ENCODE data around the gene LIMK2.
"Not testable (repeated sequence)": the region's sequence is repeated elsewhere in the genome, so short reads cannot be mapped to it uniquely, and the experiment has no call there.

The LIMK2 gene

GRCh38 chr22:31244943-31245451 is 32.9 kb downstream of the LIMK2 start:
- TF ChIP-seq CTCF (IDR thresholded peaks at IDR 0.05; ENCODE audit: low read depth, low read length) = no peak
- in situ Hi-C loops (cut with HindIII; ENCODE audit: low sequenced_read_pairs) = no loop called here
- DNase-seq (ENCODE audit: low read depth, low spot score) = no peak
- H3K4me3 ChIP-seq (ENCODE audit: low read depth, low read length) = no peak overlapping the region

- in situ Hi-C loops (cut with HindIII; ENCODE audit: low sequenced_read_pairs); DNase-seq (ENCODE audit: low read depth, low spot score); H3K4me3 ChIP-seq (ENCODE audit: low read depth, low read length): not testable (repeated sequence)
Observed at GRCh38 chr22:31245998-31246397, 33.9 kb downstream of the LIMK2 start.

GRCh38 chr22:31246687-31247086 is 34.6 kb downstream of the LIMK2 start:
- H3K4me3 ChIP-seq (ENCODE audit: low read depth, low read length) = no peak overlapping the region
- no peak for DNase-seq (ENCODE audit: low read depth, low spot score)
- in situ Hi-C loops (cut with HindIII; ENCODE audit: low sequenced_read_pairs) = no loop called here
- no peak for TF ChIP-seq CTCF (IDR thresholded peaks at IDR 0.05; ENCODE audit: low read depth, low read length)

GRCh38 chr22:31247726-31248125 is 35.6 kb downstream of the LIMK2 start:
- no peak for DNase-seq (ENCODE audit: low read depth, low spot score)
- in situ Hi-C loops (cut with HindIII; ENCODE audit: low sequenced_read_pairs) = no loop called here
- peak overlapping the region; percentile 70 for H3K4me3 ChIP-seq (ENCODE audit: low read depth, low read length)
- no peak for TF ChIP-seq CTCF (IDR thresholded peaks at IDR 0.05; ENCODE audit: low read depth, low read length)

GRCh38 chr22:31248138-31248745 is 36.1 kb downstream of the LIMK2 start:
- DNase-seq (ENCODE audit: low read depth, low spot score) = peak; percentile 94
- peak overlapping the region; percentile 70 for H3K4me3 ChIP-seq (ENCODE audit: low read depth, low read length)
- in situ Hi-C loops (cut with HindIII; ENCODE audit: low sequenced_read_pairs) = no loop called here
- no peak for TF ChIP-seq CTCF (IDR thresholded peaks at IDR 0.05; ENCODE audit: low read depth, low read length)

GRCh38 chr22:31248965-31249958 is 37.2 kb downstream of the LIMK2 start:
- DNase-seq (ENCODE audit: low read depth, low spot score) = no peak
- in situ Hi-C loops (cut with HindIII; ENCODE audit: low sequenced_read_pairs) = no loop called here
- peak overlapping the region; percentile 70 for H3K4me3 ChIP-seq (ENCODE audit: low read depth, low read length)
- TF ChIP-seq CTCF (IDR thresholded peaks at IDR 0.05; ENCODE audit: low read depth, low read length) = no peak

Data from astrocyte of the spinal cord (primary cell).